Body of pancreas (tissue), 4 donors: ENCODE data around the gene FILIP1L.

Source experiments
- CTCF ChIP-seq, 7 experiments: fragments of 450-650 bp in 4 of 7; fragments of 200-600 bp in 3 of 7; sonication (generic) in 3 of 7; IDR thresholded peaks; one replicate each; pipeline ENCODE4 v1.5.1; 2016 to 2019; ENCODE audit warnings: antibody characterized with exemption in 7 of 7
- POLR2A ChIP-seq, 3 donors: fragments of 450-650 bp; IDR thresholded peaks; one replicate each; pipeline ENCODE4 v1.6.1; 2016; ENCODE audit warnings: antibody characterized with exemption in 3 of 3, mild to moderate bottlenecking in 2 of 3

DNA sequence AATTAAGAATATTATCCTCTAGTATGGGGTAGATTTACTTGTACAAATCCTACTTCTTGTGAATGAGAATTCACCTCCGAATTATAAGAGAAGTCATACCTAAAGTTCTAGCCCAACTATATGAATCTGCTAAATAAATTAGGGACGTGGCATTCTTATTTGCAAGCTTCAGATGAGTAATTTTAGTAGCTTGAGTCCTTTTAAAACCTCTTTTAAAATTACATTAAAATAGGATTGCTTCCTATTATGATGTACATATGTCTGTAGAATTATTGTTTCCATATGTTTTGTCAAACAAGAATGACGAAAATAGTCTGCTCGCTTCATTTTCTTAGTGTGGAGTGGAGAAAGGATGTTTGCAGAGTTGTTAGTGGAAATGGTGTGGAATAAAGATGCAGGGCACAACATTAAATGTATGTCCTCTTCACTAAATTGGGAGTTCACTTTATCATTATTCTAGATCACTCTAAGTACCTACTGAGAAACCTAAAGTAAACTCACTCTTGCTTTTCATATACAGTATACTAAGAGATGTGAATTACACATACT is 237.2 kb downstream of the FILIP1L start:
- TF ChIP-seq CTCF (IDR thresholded peaks at IDR 0.05): no peak
- no peak for TF ChIP-seq POLR2A (IDR thresholded peaks at IDR 0.05)
